Measurements from ENCODE around the gene CD2AP.

Gene CD2AP

GRCh38 chr6:47661960-47662359 lies 184.4 kb downstream of the CD2AP start:
- no peak overlapping the region for H3K4me3 ChIP-seq (ENCODE audit: low read depth, low read length)
- DNase-seq (ENCODE audit: low read depth) = no peak
- no peak for TF ChIP-seq CTCF (IDR thresholded peaks at IDR 0.05; ENCODE audit: low read depth, low read length, missing control alignments)

- no peak for DNase-seq (ENCODE audit: low read depth)
- no peak overlapping the region for H3K4me3 ChIP-seq (ENCODE audit: low read depth, low read length)
- no peak for TF ChIP-seq CTCF (IDR thresholded peaks at IDR 0.05; ENCODE audit: low read depth, low read length, missing control alignments)
Measured at GRCh38 chr6:47663462-47664216, 186.1 kb downstream of the CD2AP start.

GRCh38 chr6:47665112-47665511 lies 187.5 kb downstream of the CD2AP start:
- no peak for DNase-seq (ENCODE audit: low read depth)
- H3K4me3 ChIP-seq (ENCODE audit: low read depth, low read length) = no peak overlapping the region
- no peak for TF ChIP-seq CTCF (IDR thresholded peaks at IDR 0.05; ENCODE audit: low read depth, low read length, missing control alignments)

- no peak for DNase-seq (ENCODE audit: low read depth)
- TF ChIP-seq CTCF (IDR thresholded peaks at IDR 0.05; ENCODE audit: low read depth, low read length, missing control alignments) = no peak
- H3K4me3 ChIP-seq (ENCODE audit: low read depth, low read length) = no peak overlapping the region
Measured at GRCh38 chr6:47669684-47670513, 192.3 kb downstream of the CD2AP start.

- no peak for TF ChIP-seq CTCF (IDR thresholded peaks at IDR 0.05; ENCODE audit: low read depth, low read length, missing control alignments)
- no peak overlapping the region for H3K4me3 ChIP-seq (ENCODE audit: low read depth, low read length)
- no peak for DNase-seq (ENCODE audit: low read depth)
Measured at GRCh38 chr6:47670851-47671250, 193.3 kb downstream of the CD2AP start.

- H3K4me3 ChIP-seq (ENCODE audit: low read depth, low read length) = no peak overlapping the region
- DNase-seq (ENCODE audit: low read depth) = no peak
Measured at GRCh38 chr6:47671777-47672176, 194.2 kb downstream of the CD2AP start.

More at GRCh38 chr6:47671777-47672176, 194.2 kb downstream of the CD2AP start:
- TF ChIP-seq CTCF (IDR thresholded peaks at IDR 0.05; ENCODE audit: low read depth, low read length, missing control alignments) = no peak

Data from GM12864 (cell line).